GM13977 (cell line): ENCODE data around the gene BRCA1.
A peak's percentile ranks its signal among the peaks of the same experiment; 100 is the strongest.

ENCODE experiments used
- DNase-seq: peaks from one replicate; pipeline ENCODE4 v3.0.0; 2012; ENCODE audit warnings: low spot score
- in situ Hi-C: fragments of 300-500 bp; cut with MboI; formaldehyde crosslinking; loops from one replicate; pipeline ENCODE4 v1.12.0; 2022; ENCODE audit warnings: low sequenced_read_pairs, low pct_unique_long_range_greater_than_20kb, mixed read lengths, inconsistent platforms; ENCODE audit not compliant: unreplicated experiment
- TF ChIP-seq, protein P1 (sequence below): IDR thresholded peaks from 2 replicates; pipeline ENCODE4 v1.5.1; 2012; ENCODE audit warnings: mild to moderate bottlenecking, control low read depth; ENCODE audit not compliant: insufficient read depth; ENCODE audit errors: extremely low read depth, missing control alignments

BRCA1 gene

DNA sequence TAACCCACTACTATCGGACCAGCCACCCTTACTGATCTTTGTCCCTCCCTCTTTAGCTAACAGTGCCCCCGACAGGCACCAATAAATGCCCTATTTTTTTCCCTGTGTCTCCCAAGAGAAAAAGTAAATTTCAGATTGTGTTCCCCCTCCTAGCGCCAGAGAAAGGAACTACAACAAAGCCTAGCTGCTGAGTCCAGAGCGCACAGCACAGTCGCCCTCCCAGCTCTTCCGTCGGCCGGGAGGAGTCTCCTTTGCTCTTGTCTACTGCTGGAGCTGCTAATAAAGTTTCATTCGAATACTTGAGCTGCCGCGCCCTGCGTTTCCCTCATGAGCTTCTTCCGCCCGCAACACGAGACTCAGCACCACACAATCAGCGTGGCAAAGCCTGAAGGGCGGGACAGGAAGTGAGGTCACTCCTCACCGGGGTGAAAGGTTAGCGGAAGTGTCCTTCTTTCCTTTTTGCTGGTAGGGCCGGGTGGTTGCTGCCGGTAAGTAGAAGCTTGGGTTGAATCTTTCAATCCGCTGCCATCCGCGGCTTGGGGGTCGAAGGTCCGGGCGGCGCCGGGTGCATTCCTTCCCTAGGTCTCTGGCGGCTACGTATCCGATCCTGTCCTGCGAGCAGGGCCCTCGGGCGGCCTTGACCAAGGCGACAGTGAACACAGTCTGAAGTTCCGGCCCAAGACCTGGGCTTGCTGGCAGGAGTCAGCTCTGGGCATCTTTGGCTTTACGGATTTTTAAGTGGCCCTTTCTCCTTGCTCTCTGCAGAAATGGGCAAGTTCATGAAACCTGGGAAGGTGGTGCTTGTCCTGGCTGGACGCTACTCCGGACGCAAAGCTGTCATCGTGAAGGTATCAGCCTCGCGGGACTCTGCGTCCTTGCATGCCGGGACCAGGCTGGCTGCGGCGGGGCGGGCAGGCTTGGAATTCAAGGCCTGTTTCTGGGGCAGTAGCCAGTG, 126.9 kb downstream of the BRCA1 start, which contains the start of gene RPL27:
Gene RPL27 (plus strand): TSS at position 436 of the 955 bp plus-strand sequence. CDS start 332 bp downstream, at position 768.
- TF ChIP-seq, protein P1, sequence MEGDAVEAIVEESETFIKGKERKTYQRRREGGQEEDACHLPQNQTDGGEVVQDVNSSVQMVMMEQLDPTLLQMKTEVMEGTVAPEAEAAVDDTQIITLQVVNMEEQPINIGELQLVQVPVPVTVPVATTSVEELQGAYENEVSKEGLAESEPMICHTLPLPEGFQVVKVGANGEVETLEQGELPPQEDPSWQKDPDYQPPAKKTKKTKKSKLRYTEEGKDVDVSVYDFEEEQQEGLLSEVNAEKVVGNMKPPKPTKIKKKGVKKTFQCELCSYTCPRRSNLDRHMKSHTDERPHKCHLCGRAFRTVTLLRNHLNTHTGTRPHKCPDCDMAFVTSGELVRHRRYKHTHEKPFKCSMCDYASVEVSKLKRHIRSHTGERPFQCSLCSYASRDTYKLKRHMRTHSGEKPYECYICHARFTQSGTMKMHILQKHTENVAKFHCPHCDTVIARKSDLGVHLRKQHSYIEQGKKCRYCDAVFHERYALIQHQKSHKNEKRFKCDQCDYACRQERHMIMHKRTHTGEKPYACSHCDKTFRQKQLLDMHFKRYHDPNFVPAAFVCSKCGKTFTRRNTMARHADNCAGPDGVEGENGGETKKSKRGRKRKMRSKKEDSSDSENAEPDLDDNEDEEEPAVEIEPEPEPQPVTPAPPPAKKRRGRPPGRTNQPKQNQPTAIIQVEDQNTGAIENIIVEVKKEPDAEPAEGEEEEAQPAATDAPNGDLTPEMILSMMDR: peak; percentile 76
- in situ Hi-C loops: no loop called here
- DNase-seq: peak; percentile 90

GRCh38 chr17:42997390-42997983, 127.7 kb downstream of the BRCA1 start:
- DNase-seq: no peak
- TF ChIP-seq, protein P1: no peak
- in situ Hi-C loops: no loop called here
